ENCODE results near the gene PAX5. TPM values are rescaled to one million over a fixed set of nuclear protein-coding genes. Genes with fewer than 3 reads are reported as not detected.

Gene PAX5
- total RNA-seq, 1 experiment from 2014 or later: not detected

- no peak for DNase-seq (ENCODE audit: extremely low read depth, low read depth)
Measured at GRCh38 chr9:36906492-36906891, 127.6 kb downstream of the PAX5 start.

- DNase-seq (ENCODE audit: extremely low read depth, low read depth): no peak
Measured at GRCh38 chr9:36905101-36906066, 128.7 kb downstream of the PAX5 start.

GRCh38 chr9:36903541-36904435, 130.3 kb downstream of the PAX5 start:
- DNase-seq (ENCODE audit: extremely low read depth, low read depth): no peak

GRCh38 chr9:36902861-36903524, 131.1 kb downstream of the PAX5 start:
- DNase-seq (ENCODE audit: extremely low read depth, low read depth): no peak

GRCh38 chr9:36902080-36902716, 131.9 kb downstream of the PAX5 start:
- no peak for DNase-seq (ENCODE audit: extremely low read depth, low read depth)

GRCh38 chr9:36901528-36901927, 132.5 kb downstream of the PAX5 start:
- no peak for DNase-seq (ENCODE audit: extremely low read depth, low read depth)

- no peak for DNase-seq (ENCODE audit: extremely low read depth, low read depth)
Measured at GRCh38 chr9:36900856-36901220, 133.2 kb downstream of the PAX5 start.

- no peak for DNase-seq (ENCODE audit: extremely low read depth, low read depth)
Measured at GRCh38 chr9:36900136-36900855, 133.8 kb downstream of the PAX5 start.

- DNase-seq (ENCODE audit: extremely low read depth, low read depth): no peak
Measured at GRCh38 chr9:36899406-36899805, 134.7 kb downstream of the PAX5 start.

- DNase-seq (ENCODE audit: extremely low read depth, low read depth): no peak
Measured at GRCh38 chr9:36898431-36899020, 135.5 kb downstream of the PAX5 start.

- DNase-seq (ENCODE audit: extremely low read depth, low read depth): no peak
Measured at GRCh38 chr9:36897478-36897877, 136.6 kb downstream of the PAX5 start.

- DNase-seq (ENCODE audit: extremely low read depth, low read depth): no peak
Measured at GRCh38 chr9:36897019-36897418, 137.0 kb downstream of the PAX5 start.

GRCh38 chr9:36896296-36896695, 137.8 kb downstream of the PAX5 start:
- no peak for DNase-seq (ENCODE audit: extremely low read depth, low read depth)

- DNase-seq (ENCODE audit: extremely low read depth, low read depth): no peak
Measured at GRCh38 chr9:36895744-36896260, 138.3 kb downstream of the PAX5 start.

- DNase-seq (ENCODE audit: extremely low read depth, low read depth): no peak
Measured at GRCh38 chr9:36894695-36895310, 139.3 kb downstream of the PAX5 start.

GRCh38 chr9:36893911-36894310, 140.2 kb downstream of the PAX5 start:
- DNase-seq (ENCODE audit: extremely low read depth, low read depth): no peak

GRCh38 chr9:36893184-36893583, 140.9 kb downstream of the PAX5 start:
- no peak for DNase-seq (ENCODE audit: extremely low read depth, low read depth)

- no peak for DNase-seq (ENCODE audit: extremely low read depth, low read depth)
Measured at GRCh38 chr9:36892279-36892678, 141.8 kb downstream of the PAX5 start.

GRCh38 chr9:36891341-36891811, 142.7 kb downstream of the PAX5 start:
- DNase-seq (ENCODE audit: extremely low read depth, low read depth): no peak
